Raji (cell line): ENCODE data around the gene GABRB3.

Experiments
- POLR2A ChIP-seq: IDR thresholded peaks from 2 replicates; pipeline ENCODE4 v1.6.1; 2011; ENCODE audit warnings: low read depth, low read length, control low read depth; ENCODE audit not compliant: insufficient read depth

Gene GABRB3

DNA sequence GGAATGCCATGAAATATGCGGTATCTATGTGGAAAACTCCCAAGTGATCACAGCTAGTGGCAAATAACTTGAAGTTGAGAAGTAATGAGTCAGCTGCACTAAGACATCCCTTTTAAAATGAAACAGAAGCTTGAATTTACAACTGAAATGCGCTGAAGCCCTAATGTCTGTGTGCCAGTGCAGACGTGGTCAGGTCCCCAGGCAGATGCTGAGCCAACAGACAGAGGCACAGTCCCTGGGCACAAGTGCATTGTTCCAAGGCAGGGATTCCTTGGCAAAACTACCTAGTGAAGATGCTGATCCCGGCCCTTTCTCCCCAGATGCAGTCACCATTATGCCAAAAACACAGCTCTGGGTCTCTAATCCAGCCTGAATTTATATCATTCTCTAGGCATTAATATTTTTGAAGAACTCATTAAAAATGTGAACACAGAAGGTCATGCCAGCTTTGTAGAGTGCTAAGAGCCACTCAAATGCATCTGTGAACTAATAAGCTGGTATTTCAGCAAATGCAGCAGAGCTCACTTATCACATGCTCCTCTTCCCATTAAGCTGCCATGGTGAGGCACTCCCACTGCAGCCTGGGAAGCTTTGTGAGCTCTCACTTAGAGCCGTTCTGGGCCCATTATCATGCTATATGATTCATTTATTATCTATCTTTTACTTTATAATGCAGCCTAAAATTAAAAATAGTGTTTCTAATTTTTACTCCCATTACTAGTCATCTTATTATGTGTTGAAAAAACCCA is 200.1 kb downstream of the GABRB3 start:
- TF ChIP-seq POLR2A, result no peak

DNA sequence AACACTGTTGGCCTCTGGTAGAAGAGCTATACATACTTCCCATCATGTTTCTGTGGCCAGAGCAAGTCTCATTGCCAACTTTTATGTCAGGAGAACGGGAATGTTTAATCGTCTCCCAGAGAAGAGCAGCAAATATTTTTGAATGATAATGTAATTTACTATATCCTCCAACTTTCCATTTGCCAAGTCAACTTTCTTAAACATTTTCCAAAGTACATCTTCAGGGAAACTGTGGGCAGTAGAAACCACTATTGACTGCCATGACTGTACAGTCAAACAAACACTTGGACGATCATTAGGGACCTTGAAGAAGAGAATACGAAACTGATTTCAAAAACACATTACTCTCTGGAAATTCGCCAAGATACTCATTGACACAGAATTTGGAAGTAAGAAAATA is 201.5 kb downstream of the GABRB3 start:
- no peak for TF ChIP-seq POLR2A

DNA sequence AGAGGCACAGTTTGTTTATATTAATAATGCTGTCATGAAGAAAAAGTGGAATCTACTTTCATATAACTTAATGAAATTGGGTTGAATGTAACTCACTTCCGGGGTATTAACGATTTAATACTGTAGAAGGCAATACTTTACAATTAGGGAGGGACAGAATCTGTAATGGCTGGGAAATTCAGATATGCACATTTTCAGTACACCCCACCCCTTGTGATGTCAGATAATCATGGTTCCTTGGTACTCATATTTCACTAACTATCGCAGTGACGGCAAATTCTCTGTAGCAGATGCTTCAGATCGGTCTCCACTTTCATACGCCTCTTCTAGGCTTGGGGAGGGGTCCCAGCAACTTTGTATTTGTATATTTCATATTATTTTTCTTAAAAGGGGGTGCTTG is 207.3 kb downstream of the GABRB3 start:
- TF ChIP-seq POLR2A, result no peak

DNA sequence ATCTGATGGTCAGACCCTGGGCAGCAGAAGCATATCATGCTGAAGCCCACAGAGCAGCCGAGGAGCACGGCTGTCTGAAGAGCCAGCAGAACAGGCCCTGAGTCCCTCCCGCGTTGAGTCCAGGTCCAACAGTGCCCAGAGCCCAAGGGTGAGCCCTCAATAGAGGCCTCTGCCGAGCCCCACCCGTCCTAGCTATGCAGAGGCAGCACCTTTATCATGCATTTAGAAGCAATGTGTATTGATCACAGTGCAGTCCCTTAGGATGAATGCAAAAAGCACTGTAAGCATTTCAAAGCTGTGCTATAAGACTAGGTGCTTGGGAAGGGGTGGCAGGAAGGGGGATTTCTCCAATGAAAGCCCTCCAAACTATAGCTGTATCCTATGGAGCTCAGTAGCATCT is 208.5 kb downstream of the GABRB3 start:
- no peak for TF ChIP-seq POLR2A

GRCh38 chr15:26562336-26562735 is 210.5 kb downstream of the GABRB3 start:
- TF ChIP-seq POLR2A, result no peak

DNA sequence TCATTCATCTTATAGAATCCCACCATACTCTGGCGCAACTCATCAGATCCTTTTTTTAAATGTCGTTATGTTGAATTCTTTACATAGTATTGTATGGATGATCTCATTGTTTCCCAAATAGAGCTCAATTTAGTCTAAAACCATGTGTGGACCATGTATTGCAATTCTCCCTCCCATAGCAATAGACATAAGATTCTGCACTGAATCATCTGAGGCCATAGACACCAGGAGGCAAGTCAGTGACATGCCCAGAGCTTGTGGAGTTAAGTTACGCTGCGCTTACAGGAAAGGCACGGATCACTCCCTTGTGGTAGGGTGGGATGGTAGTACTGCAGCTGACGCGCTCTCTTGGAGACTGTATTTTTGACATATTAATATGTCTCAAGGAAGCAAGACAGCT is 211.0 kb downstream of the GABRB3 start:
- TF ChIP-seq POLR2A, result no peak

DNA sequence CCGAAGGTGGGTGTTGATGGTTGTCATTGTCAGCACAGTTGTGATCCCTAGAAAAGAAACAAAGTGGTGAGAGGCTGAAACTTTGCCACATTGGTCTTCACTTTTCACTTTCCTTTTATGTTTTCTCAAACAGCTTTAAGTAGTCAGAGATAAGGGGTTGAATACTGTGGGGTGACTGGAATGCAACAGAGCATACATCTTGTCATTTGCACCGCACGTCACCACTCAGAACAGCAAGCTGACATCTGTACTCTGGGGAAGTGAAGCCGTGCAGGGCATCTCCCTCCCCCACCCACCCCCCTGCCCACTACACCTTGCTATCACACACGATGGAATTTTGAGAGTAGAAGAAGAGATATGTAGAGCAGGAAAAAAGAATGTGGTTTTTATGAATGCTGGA is 211.7 kb downstream of the GABRB3 start:
- no peak for TF ChIP-seq POLR2A

- TF ChIP-seq POLR2A, result no peak
These were observed 217.0 kb downstream of the GABRB3 start for GRCh38 chr15:26555898-26556297.

- no peak for TF ChIP-seq POLR2A
These were observed 221.4 kb downstream of the GABRB3 start for GRCh38 chr15:26551473-26551872.

DNA sequence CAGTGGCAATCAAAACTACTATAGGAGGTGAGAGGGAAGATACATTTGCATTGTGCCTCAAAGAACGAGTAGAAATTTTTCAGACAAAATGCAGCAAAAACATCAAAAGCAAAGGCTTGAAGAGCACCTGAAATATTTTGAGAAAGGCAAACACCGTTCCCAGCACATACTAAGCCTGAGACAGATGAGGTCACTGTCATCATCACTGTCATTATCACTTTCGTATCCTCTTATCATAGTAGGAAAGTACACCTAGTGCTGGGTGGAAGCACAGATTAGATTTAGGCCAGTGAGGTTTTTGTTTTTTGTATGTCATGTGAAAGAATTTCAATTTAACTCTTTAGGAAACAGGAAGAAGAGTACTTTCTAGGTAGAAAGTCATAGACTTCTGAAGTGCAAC is 222.0 kb downstream of the GABRB3 start:
- TF ChIP-seq POLR2A, result no peak

- TF ChIP-seq POLR2A, result no peak
These were observed 235.2 kb downstream of the GABRB3 start for GRCh38 chr15:26537663-26538062.

DNA sequence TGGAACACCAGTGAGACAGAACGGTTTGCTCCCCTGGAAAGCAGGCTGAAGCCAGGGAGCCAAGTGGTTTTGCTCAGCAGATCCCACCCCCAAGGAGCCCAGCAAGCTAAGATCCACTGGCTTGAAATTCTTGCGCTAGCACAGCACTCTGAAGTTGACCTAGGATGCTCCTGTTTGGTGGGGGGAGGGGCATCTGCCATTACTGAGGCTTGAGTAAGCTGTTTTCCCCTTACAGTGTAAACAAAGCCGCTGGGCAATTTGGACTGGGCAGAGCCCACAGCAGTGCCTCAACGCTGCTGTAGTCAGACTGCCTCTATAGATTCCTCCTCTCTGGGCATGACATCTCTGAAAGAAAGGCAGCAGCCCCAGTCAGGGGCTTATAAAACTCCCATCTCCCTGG is 241.4 kb downstream of the GABRB3 start:
- TF ChIP-seq POLR2A, result no peak

DNA sequence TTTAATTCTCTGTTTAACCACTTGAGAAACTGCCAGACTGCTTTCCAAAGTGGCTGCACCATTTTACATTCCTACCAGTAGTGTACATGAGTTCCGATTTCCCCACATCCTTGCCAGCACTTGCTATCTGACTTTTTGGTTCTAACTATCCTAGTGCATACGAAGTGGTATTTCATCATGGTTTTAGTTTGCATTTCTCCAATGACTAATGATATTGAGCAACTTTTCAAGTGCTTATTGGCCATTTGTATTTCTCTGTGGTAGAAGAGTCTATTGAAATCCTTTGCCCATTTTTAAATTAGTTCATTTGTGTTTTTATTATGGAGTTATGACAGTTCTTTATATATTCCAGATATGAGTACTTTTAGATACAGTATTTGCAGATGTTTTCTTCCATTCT is 247.8 kb downstream of the GABRB3 start:
- no peak for TF ChIP-seq POLR2A

GRCh38 chr15:26521691-26522198 is 251.1 kb downstream of the GABRB3 start:
- TF ChIP-seq POLR2A, result no peak

DNA sequence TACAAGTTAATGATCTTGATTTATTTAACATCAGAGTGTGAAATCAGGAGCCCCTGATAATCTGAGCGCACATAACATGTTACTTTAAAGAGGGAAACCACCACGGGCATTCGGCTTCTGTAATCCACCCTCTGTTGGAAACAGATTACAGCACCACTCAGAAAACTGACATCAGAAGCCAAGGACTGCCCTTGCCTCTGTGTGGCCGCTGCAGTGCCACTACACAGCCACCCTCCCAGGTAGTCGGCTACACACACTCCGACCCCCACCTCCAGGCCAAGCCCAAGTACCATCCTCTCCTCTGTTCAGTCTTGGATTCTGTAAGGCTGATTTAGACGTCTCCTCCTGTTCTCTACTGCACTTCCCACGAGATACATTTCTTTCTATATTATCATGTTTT is 251.7 kb downstream of the GABRB3 start:
- no peak for TF ChIP-seq POLR2A

DNA sequence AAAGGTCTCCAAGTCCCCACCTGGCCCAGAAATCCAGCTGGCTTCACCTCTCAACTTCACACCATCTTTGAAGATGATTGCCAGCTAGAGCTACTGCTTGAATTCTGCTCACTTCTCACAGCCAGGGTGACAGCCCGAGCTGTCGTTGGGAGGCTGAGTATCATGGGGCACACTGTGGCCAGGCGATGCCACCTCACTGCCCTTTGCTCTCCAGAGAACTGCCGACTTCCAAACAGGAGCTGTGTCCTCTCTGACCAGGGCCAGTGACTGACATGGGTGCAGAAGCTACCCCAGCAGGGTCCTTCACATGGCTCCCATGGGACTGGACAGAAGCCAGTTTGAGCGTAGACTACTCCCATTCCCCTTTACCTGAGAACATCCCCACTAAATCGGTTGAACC is 254.0 kb downstream of the GABRB3 start:
- no peak for TF ChIP-seq POLR2A
